Occipital lobe (tissue), 2 donors: Measurements from ENCODE around the gene ITSN1. TPM values are rescaled to one million over a fixed set of nuclear protein-coding genes. Genes with fewer than 3 reads are reported as not detected.
"Not testable (repeated sequence)": the region's sequence is repeated elsewhere in the genome, so short reads cannot be mapped to it uniquely, and the experiment has no call there.

Source experiments
- DNase-seq: peaks from one replicate; lab custom pipeline; 2025; lab: John Stamatoyannopoulos, UW
- total RNA-seq: library from RNA; depleted of rRNA; stranded (reverse); fragments of >200 nt; gene quantifications from one replicate; pipeline ENCODE4 v1.2.3, GENCODE V29; 2014

ITSN1 gene
- total RNA-seq, 1 donor from 2014 or later: 77.8 TPM

DNA sequence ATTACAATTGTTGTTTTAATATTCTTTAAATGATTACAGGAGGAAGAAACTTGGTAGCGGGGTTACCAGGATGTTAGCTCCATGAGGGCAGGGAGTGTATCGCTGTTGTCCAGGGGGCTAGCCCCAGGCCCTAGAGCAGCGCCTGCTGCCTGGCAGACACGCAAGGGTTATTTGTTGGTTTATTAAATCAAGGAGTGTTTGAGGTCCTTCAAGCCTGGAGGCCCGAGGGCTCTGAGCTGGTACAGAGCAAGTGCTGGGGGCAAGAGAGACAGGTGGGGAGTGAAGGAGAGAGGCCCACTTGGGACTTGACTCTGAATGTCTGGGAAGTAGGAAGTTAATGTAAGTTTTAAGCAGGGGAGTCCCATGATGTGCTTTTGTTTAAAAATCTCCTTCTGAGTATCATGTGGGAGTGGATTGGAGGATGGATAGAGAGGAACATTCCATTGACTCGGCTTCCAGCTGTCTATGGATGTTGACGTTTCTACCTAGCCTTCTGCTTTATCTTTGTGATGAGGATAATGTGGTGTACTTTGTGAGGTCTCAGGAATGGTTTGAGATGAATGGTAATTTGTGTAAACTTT lies 8.7 kb downstream of the ITSN1 start:
- no peak for DNase-seq

DNA sequence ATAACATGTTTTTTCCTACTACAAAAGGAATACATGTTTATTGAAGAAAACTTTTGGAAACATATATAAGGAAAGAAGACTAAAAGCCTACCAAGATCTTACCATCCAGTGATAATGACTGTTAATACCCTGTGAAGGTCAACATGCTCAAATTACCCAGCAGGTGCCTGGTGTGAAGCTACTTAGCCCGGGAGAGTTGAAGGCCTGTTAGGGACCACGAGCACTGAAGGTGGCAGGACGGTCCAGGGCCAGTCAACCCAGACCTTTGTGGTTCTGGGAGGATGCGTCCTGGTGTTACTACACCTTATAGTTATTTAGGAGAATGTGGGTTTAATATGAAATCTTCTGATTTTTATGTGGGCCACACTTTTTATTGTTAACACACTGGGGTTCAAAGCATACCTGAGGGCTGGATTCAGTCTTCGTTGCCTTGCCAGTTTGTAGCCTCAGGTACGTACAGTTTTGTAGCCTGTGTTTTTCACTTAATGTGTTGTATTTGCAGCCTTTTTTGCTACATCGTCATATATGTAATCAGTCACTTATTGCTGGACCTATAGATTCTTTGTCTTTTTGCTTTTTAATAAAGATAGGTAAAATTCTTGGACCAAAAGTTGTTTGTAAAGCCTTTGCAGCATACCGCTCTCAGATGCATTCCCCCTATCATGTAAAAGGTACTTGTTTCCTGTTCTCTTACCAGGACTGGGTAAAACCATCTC lies 9.8 kb downstream of the ITSN1 start:
- DNase-seq: no peak

DNA sequence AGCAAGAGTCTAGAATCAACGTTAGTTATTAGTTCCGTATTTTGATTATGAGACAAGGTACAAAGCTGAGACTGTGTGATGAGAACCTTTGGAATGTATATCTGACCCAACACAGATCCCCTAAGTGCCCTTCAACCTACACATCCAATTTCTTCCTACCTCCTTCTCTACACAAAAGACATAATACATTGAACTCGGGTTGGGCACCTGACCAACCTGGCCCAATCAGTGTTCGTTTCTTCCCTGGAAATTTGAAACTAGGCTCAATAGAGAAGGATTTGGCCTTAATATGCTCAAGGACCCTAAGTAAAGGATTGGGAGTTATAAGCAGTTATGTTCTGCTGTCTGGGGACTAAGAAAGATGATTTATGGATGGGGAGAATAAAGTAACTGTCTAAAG lies 12.1 kb downstream of the ITSN1 start:
- no peak for DNase-seq

DNA sequence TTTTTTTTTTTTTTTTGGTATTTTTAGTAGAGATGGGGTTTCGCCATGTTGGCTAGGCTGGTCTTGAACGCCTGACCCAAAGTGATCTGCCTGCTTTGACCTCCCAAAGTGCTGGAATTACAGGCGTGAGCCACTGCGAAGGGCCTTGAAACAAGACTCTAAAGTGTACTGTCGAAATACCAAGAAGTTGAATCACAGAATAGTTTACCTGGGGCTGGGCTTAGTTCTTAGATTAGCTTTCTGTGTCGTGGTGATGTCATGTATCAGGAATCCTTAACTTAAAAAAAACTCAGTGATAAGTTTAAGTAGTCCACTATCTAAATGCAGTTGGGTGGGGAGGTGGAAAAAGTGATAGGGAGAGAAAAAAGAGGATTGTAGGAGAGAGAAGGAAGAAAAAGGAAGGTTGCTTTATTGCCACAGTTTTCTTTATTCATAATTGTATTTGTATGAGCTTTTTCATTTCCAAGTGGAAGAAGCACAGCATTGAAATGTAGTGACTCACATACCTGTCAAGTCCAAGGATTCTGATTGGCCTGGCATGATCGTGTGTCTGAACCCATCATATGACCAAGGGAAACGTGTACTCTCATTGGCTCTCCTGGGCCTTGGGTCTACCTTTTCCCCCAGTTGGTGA lies 13.4 kb downstream of the ITSN1 start:
- DNase-seq: no peak

DNA sequence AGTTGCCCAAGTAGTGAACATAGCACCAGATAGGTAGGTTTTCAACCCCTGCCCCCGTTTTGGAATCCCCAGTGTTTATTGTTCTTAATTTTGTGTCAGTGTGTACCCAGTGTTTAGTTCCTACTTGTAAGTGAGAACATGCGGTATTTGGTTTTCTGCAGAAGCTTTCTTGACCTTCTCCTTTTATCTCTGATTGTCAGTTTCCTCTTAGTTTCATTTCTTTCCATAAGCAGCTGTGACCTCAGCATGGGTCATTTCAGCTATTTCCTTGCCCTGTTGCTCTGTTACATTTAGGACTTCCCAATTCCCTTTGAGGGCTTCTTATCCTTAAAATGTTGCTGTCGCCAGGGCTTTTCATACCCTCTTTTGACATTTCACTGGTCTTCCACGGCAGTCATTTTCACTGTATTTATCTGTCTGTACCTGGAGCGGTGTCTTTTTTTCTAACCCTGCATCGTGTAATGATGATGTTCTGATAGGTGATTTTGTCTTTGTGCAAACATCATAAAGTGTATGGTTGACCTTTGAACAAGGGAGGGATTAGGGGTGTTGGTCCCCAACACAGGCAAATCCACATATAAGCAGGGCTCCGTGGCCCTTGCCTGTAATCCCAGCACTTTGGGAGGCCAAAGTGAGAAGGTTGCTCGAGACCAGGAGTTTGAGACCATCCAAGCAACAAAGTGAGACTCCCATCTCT lies 15.0 kb downstream of the ITSN1 start:
- no peak for DNase-seq

DNA sequence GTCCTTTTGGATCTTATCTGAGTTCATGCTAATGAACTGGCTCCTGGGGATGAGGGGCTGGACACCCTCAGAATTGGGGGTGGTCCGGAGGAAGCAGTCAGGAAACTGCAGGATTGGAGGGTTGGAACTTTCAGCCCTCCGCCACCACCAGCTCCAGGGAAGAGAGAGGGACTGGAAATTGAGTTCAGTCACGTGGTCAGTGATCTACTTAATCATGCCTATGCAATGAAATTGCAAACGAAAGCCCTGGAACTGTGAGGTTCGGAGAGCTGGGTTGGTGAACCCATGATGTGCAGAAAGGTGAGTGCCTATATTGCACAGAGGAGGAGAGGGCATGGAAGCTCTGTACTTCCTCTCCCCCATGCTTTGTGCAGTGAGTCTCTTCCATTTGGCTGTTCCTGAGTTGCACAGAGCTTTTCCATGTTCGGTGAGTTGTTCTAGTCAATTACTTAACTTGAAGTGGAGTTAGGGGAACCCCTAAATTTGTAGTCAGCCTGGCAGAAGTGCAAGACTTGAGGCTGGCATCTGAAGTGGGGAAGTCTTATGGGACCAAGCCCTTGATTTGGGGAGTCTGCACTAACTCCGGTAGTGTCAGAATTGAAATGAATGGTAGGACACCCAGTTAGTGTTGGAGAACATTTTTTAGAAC lies 16.7 kb downstream of the ITSN1 start:
- DNase-seq: no peak

DNA sequence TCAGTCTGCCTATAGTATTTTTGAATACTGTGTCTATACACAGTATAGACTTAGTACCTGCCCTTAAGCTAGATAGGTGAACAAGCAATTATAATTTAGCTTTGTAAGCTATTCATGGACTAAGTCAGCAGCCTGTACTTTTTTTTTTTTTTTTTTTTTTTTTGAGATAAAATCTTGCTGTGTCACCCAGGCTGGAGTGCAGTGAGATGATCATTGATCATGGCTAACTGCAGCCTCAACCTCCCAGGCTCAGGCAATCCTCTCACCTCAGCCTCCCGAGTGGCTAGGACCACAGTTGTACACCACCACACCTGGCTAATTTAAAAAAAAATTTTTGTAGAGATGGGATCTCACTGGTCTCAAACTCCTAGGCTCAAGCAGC lies 17.3 kb downstream of the ITSN1 start:
- no peak for DNase-seq

DNA sequence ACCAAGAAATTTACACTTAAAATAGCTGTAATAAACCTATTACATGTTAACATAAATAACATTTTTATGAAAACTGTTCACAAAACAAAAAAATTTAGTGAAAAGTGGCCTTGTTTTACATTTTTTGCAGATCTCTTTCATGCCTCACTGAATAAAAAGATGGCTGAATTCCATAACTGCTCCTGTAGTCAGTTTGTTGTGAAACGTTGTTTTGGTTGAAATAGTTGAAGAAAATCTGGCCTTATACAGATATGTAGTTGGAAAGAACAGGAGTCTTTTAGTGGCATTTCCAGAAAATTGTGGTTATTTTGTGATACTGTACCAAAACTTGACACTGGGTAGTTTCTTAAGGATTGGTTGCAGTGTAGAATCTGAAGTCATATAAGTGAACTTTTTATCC lies 18.1 kb downstream of the ITSN1 start:
- no peak for DNase-seq

DNA sequence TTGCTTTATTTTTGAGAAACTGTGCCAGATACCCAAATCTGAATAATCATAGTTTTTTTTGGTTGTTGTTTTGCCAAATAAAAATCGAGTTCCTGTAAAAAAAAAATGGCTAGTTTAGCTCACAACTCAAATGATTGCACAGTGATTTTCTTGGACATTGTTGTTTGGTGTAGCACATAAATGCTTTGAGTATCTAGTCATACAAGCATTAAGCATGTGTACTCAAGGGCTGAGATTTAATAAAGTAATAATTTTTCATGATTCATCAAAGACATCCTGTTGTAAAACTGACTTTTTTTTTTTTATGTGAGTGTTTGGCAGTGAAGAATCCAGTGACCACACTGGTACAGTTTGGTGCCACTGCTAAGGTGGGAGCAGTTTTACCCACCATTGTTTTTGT lies 18.8 kb downstream of the ITSN1 start:
- no peak for DNase-seq

DNA sequence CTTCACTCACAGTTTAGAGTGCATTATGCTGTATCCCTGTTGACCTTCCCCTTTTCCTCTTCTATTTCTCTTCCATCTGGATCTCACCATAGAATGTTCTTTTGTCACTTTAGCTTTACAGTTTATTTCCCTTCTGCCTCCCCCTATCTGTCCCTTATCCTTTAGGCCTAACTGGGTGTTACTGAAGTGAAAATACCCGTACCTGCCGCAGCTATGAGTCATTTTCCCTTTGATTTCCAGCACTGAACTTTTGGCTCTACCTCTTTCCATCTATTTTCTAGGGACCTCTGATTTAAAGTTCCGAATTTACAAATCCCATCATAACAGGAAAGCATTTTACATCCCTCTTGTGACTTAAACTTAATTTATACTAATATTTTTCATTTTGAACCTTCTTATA lies 19.7 kb downstream of the ITSN1 start:
- DNase-seq: no peak

DNA sequence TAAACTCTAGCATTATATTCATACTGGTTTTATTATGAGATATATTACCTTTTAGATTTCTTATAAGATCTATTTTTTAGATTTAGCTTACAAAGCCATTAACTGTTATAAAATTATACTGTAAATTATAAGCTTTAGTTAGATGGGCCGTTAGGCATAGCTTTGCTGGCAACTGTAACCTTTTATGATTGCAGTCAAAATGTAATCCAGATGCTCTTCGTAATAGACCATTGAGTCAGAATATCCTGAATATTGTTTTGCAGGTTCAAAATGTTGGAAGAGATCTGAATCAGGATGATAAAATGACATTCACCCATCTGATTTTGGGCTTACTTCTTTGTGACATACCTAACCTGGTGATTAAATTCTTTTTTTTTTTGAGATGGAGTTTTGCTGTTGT lies 20.9 kb downstream of the ITSN1 start:
- no peak for DNase-seq

DNA sequence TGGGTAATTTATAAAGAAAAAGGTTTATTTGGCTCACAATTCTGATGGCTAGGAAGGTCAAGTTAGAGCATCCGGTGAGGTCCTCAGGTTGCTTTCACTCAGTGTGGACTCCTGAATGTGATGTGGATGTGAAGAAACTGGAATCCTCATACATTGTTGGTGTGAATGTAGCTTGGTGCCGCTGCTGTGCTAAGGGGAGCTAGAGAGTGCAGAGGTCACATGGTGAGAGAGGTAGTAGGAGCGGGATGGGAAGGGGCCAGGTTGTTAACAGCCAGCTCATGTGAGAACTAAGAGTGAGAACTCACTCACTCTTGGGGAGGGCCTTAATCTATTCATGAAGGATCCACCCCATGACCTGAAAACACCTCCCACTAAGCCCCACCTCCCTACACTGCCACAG lies 21.8 kb downstream of the ITSN1 start:
- no peak for DNase-seq

DNA sequence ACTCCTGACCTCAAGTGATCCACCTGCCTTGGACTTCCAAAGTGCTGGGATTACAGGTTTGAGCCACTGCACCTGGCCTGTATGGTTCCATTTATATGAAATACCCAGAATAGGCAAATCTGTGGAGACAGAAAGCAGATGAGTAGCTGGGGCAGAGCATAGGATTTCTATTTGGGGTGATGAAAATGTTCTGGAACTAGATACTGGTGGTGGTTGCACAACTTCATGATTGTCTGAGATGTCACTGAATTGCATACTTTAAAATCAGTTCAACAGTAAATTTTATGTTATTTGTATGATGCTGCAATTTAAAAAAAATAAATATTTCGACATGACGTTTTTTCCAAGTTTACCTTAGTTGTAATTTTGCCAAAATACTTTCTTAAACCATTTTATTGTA lies 23.9 kb downstream of the ITSN1 start:
- no peak for DNase-seq

DNA sequence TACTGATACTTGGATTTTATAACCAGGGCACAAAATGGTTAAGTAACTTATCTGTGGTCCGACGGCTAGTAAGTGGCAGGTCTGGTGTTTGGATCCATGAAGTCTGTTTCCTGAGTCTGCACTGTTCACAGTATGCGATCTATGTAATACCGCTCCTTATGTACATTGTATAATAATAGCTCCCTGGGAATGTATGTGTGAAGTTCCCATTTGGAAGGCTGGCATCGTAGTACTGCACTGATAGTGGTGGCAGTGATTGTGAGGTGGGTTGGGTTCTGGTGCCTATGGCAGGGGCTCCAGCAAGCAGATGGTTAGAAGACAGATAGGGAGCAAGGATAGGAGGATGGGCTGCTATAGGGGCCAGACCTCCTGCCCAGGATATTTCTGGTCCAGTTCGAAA lies 25.3 kb downstream of the ITSN1 start:
- DNase-seq: no peak

DNA sequence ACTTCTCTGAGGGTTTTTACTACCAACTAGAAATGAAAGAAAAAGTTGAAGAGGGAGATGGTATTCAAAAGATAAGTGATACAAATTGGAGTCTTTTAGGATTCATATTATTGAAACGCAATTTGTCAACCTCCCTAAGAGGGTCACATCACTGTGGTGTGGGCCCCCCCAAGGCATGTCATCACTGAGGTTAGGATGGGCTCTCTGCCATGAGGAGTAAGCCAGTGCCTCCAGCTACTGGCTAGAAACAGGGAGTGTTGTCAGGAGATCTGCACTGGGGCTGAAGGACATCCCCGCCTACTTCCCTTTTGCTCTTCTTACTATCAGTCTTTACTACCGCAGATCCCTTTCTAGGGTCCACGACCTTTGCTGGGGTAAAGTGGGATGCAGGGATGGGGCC lies 25.9 kb downstream of the ITSN1 start:
- no peak for DNase-seq

DNA sequence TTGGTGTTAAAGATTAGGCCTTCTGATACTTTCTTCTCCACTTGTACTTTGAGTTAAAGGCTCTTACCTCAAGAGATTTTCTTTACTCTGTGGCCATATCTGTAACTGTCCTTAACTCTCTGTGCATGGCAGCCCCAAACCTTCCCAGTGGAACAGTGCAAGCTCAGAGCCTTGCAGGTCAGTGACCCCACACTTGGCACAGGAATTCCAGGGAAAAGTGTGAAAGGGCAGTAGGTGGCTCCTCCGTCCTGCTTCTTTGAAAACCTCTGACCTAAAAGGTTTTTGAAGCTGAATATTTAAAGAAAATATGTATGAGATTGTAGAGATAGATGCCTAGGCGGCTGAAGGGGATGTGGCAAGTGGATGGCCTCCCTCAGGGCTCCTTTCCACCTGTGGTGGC lies 26.3 kb downstream of the ITSN1 start:
- no peak for DNase-seq

DNA sequence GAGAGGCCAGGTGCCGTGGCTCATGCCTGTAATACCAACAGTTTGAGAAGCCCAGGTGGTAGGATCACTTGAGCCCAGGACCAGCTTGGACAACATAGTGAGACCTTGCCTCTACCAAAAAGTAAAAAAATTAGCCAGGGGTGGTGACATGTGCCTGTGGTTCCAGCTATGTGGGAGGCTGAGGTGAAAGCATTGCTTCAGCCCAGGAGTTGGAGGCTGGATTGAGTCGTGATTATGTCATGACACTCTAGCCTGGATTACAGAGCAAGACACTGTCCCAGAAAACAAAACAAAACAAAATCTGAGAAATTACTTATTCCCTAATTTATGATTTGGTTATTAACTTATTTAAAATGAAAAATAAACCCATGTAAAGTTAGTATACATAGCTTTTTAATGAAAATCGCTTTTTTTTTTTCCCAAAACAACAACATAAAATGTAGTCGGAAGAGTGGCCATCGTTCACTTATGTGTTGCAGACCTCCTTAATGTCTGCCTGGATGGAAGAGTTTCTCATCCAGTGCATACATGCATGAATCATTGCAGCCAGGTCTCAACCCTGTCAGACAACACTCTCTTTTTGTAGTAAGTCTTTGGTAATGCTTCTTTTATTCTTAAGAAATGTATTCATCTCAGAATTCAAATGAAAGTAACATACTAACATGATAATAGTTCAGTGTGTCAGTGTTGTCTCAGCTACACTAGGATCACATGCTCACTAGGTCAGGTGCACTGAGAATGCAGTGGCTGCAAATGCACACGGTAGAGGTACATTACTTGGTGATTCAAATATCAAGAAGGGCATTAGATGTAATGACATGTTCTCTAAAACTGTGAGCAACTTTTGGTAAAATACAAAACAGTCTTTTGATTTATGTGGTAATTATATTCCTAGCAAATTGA lies 28.0 kb downstream of the ITSN1 start:
- no peak for DNase-seq

DNA sequence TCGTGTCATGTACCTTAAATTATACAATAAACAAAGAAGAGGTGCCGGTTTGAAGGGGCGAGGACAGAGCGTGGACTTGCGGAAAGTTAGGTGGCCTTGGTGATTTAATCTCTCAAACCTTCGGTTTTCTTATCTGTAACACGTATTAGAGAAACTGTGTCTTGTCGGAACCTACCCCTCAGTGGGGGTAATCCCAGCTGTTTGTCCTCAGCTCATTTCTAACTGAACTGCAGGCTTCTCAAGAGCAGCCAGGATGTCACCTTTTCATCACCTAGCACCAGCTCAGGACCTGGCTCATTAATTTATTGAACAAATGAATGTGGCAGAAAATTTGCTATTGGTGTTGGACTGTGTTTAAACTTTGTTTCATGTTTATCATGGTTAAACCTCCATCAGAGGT lies 31.2 kb downstream of the ITSN1 start:
- no peak for DNase-seq

DNA sequence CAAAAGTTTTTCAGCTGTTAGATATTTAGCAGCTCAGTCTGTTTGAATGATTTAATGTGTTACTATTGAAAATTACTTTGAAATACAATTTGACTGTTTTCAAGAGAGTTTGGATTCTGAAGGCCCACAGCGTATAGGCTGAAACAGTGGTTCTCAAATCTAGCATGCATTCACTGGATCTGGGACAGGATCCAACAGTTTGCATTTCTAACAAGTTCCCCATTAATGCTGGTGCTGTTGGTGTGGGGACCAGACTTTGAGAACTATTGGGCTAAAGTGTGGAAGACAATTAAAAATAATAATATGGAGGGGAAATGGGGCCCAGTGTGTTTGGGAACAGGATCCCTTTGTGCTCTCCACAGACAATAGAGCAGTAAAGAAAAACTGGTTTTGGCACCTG lies 31.9 kb downstream of the ITSN1 start:
- DNase-seq: no peak

DNA sequence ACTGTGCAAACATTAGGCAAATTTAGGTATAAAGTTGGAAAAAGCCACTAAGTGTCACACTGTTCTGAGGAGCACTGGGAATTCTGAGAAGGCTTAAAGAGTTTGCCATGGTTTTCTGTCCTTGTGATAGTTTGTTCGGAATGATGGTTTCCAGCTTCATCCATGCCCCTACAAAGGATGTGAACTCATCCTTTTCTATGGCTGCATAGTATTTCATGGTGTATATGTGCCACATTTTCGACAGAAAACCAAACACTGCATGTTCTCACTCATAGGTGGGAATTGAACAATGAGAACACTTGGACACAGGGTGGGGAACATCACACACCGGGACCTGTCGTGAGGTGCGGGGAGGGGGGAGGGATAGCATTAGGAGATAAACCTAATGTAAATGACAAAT lies 34.4 kb downstream of the ITSN1 start:
- DNase-seq: not testable (repeated sequence)

DNA sequence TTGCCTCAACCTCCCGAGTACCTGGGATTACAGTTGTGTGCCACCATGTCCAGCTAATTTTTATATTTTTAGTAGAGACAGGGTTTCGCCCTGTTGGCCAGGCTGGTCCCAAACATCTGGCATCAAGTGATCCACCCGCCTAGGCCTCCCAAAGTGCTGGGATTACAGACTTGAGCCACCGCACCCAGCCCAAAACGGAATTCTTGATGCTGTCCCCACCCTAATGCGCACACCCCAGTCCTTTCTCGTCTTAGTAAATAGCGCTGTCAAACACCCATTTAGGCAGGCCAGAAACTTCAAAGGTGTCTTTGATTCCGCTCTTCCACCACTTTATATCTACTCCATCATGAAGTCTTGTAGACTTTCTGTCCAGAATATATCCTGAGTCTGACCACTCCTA lies 35.1 kb downstream of the ITSN1 start:
- no peak for DNase-seq
